C4-2B (cell line): Measurements from ENCODE around the gene CMYA5.

ENCODE experiments used
- ZFX ChIP-seq: fragments of 450-650 bp; IDR thresholded peaks from 2 replicates; pipeline ENCODE4 v1.6.1; 2017
- TF ChIP-seq, protein P1 (sequence below): fragments of 450-650 bp; conservative IDR thresholded peaks from 2 replicates; pipeline ENCODE4 v1.5.1; 2017; ENCODE audit warnings: mild to moderate bottlenecking

DNA sequence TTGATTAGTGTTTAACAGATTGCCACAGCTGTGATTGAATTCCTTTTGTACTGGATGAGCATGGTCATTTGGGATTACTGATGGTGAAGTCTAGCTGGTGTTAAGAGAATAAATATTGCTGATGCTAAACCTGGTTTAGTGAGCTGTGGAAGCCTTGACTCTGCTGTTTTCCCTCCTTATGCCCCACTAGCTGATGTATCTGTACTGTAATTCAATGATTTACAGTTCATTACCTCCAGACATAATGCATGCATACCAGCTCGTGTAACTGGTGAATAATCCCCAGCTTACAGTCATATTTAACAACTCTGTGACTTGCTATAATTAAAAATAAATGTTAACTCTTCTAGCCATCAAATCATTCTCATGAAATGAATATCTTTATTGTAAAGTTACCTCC, 1.7 kb upstream of the CMYA5 start:
- TF ChIP-seq, protein P1, sequence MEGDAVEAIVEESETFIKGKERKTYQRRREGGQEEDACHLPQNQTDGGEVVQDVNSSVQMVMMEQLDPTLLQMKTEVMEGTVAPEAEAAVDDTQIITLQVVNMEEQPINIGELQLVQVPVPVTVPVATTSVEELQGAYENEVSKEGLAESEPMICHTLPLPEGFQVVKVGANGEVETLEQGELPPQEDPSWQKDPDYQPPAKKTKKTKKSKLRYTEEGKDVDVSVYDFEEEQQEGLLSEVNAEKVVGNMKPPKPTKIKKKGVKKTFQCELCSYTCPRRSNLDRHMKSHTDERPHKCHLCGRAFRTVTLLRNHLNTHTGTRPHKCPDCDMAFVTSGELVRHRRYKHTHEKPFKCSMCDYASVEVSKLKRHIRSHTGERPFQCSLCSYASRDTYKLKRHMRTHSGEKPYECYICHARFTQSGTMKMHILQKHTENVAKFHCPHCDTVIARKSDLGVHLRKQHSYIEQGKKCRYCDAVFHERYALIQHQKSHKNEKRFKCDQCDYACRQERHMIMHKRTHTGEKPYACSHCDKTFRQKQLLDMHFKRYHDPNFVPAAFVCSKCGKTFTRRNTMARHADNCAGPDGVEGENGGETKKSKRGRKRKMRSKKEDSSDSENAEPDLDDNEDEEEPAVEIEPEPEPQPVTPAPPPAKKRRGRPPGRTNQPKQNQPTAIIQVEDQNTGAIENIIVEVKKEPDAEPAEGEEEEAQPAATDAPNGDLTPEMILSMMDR: no peak
- no peak for TF ChIP-seq ZFX
